ENCODE data around the gene LIN54.
A peak's percentile ranks its signal among the peaks of the same experiment; 100 is the strongest.
"Not testable (repeated sequence)": the region's sequence is repeated elsewhere in the genome, so short reads cannot be mapped to it uniquely, and the experiment has no call there.

The LIN54 gene

DNA sequence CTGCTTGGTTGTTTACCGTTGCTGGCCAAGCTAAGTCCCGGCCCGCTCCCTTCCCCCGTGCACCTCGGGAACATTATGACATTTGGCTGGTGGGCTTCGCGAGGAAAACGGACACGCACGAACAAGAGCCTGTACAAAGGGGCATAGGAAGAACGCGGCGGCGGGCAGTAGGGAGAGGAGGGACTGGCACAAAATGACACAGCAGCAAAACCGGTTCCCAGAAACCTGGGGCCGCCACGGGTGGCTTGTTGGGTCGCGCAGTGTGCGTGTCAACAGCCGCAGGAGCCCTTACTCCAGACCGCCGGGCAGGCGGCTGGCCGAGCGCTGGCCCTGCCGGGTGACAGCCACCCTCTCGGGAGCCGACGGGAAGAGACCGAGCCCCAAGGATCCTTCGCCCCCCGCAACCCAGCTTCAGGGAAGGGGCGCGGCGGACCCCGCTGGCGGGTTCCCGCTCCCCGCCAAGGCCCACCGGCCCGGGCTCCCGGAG is 1.6 kb upstream of the LIN54 start:
- DNase-seq (ENCODE audit: low spot score), result no peak

DNA sequence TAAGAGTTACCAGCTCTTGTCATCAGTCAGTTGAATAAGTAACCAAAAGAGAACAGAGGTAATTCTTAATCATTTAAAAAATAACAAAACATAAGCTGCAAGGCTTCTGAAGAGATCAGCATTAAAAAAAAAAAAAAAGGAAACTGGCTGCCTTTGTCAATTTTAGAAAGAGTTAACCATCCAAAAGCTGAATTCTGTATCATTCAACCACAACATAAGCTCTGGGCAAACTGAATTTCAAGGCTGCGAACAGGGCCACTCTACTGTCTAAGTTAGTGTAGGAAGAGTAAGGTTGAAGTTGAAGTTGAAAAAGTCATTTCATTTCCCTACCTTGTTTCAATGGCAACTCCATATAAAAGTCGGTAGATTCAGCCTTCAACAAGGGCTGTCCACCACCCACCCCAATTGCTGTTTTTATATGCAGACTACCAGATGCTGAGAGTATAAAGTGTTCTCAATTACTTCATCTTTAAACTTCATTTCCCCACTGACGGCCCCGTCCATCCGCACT is 1.1 kb upstream of the LIN54 start:
- no peak for DNase-seq (ENCODE audit: low spot score)

DNA sequence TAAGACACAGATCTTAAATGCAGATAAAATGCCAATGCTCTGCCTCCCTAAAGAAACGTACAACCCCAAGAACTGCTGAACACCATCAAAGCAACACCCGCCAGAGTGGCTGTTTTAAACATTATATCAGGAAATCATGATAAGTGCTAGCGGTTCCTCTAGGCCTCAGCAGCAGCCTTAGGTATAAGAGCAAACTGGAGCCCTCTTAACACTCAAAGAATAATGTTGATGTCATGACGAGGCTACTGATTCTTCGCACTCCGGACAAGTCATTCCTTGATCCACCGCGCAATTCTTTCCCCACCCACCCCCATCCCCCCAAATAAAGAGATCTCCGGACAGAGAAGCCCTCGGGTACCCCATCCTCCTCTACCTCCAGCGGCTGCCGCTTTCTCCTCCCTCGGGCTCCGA is 507 bp downstream of the LIN54 start:
- DNase-seq (ENCODE audit: low spot score), result no peak

GRCh38 chr4:83009529-83009928 is 1.1 kb downstream of the LIN54 start:
- DNase-seq (ENCODE audit: low spot score), result no peak

GRCh38 chr4:83003044-83003791 is 7.4 kb downstream of the LIN54 start:
- DNase-seq (ENCODE audit: low spot score), result not testable (repeated sequence)

- no peak for DNase-seq (ENCODE audit: low spot score)
These were observed 8.3 kb downstream of the LIN54 start for GRCh38 chr4:83002329-83002728.

- DNase-seq (ENCODE audit: low spot score), result no peak
These were observed 11.7 kb downstream of the LIN54 start for GRCh38 chr4:82998898-82999297.

GRCh38 chr4:82994834-82995233 is 15.8 kb downstream of the LIN54 start:
- DNase-seq (ENCODE audit: low spot score), result no peak

DNA sequence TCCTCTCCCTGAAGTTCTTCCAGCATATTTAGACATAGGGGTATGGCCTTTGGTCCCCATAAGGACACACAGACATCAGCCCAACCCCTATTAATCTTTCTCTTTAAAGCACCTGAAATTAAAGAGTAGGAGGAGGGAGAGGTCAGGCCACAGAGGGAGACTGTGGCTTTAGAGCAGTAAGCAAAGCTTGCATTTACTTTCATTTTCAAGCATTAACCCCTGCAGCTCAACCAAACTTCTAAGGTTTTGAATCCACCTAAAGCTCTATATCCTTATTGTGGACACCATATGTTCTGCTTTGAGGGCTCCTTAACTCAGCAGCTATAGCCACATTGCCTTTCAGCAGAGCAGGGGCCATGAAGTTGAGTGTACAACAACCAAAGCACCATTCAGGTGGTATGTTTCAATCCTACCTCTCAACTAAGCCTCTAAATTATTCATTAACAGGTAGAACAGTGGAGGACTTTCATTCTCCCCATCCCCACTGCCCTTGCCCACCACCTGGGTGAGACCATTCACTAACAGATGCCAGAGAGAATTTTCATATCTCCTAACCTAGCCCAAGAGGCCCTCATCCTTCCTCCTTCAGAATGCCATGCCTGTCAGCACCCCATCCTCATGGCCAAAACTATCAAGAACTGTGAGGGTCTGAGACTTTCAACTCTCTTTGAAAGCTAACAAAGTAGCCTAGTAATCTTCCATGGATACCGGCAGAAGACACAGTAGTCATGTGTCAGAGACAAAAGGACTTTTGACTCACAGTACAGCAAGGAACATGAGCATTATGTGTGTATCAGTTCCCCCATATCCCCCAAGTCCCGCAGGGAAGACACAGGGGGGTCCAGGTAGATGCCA is 20.8 kb downstream of the LIN54 start:
- peak; percentile 20 for DNase-seq (ENCODE audit: low spot score)

GRCh38 chr4:82988323-82988832 is 22.2 kb downstream of the LIN54 start:
- no peak for DNase-seq (ENCODE audit: low spot score)

GRCh38 chr4:82987519-82987918 is 23.1 kb downstream of the LIN54 start:
- DNase-seq (ENCODE audit: low spot score), result not testable (repeated sequence)

GRCh38 chr4:82984459-82984858 is 26.2 kb downstream of the LIN54 start:
- no peak for DNase-seq (ENCODE audit: low spot score)

DNA sequence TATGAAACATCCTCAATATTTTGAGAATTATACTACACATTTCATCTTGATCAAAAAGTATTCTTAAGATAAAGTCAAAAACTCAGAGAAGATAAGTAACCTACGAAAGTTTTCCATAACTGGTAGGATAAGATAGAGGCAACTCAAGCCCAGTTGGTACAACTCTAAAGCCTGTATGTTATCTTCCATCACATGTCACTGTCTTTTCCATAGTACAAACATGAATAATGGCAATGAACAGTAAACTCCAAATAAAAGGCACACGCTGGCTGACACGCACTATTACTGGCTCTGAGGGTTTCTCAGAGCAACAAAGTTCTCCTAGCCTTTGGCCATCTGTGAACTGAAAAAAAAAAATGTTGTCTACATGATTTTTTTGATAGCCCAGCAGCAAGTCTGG is 27.2 kb downstream of the LIN54 start:
- DNase-seq (ENCODE audit: low spot score), result no peak

DNA sequence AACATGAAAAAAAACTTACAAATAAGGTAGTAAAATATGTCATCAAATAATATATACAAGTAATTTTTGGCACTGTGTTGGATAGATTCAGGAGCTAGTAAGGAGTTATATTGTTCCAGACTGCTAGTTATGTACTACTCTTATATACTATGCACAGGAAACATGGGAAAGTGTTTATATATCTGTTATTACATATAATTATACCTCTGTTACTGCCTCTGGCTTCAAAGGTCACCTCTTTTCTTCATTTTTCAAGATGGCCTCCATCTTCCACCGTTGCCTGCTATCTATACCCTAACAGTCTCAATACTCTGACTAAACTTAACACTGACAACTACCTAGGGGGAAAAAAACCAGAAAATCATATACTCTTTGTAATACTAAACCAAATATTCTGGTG is 29.5 kb downstream of the LIN54 start:
- DNase-seq (ENCODE audit: low spot score), result no peak

DNA sequence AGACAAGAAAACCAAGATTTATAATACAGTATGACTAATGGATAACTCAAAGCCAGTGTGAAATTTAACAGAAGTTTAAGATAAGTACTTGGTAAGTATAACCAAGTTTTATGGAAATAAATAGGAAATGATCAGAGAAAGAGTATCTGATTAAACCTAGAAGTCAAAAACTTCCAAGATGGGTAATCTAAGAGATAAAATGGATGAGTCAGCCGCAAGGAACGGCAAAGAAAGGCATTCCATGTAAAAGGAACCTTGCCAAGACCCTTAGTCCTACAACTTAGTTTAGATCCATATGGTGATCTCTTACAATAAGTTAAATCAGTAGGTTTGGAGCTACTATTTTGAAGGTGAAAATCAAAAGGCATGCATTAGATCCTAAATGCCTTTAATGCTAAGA is 34.8 kb downstream of the LIN54 start:
- no peak for DNase-seq (ENCODE audit: low spot score)

DNA sequence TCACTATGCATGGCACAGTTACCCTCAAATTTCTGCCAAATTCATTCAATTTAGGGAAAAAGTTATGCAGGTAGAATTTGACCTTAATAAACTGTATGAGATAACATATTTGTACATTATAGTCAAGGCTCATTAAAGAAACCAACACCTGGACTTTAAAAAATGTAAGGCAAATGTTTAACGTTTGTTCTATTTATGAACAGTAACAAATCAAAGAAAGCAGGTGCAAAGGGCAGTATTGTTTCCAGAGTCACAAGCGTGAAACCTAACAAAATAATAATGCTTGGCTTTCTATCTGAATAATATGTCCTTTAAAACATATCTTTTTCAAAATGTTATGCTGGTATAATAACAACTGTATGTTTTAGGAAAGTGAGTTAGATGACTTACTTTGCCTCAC is 41.2 kb downstream of the LIN54 start:
- DNase-seq (ENCODE audit: low spot score), result no peak

- no peak for DNase-seq (ENCODE audit: low spot score)
These were observed 41.7 kb downstream of the LIN54 start for GRCh38 chr4:82968972-82969371.

GRCh38 chr4:82965763-82966162 is 44.9 kb downstream of the LIN54 start:
- no peak for DNase-seq (ENCODE audit: low spot score)

DNA sequence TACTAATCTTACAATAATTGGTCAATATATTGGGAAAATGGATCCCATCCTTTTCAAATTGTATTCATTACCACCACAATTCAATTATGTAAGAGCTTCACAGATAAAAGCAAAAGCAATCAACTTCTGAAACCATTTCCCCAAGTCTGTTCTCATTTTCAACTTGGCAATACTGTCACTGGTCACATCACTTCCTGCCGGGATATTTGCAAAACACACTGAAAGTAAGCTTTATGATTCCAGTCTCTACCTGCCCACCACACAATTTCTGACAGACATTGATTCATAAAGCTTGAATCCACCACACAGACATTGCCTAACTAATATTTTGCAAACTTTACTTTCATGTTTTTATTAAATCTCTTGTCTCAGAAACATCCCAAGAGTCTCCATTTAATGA is 53.6 kb downstream of the LIN54 start:
- no peak for DNase-seq (ENCODE audit: low spot score)

DNA sequence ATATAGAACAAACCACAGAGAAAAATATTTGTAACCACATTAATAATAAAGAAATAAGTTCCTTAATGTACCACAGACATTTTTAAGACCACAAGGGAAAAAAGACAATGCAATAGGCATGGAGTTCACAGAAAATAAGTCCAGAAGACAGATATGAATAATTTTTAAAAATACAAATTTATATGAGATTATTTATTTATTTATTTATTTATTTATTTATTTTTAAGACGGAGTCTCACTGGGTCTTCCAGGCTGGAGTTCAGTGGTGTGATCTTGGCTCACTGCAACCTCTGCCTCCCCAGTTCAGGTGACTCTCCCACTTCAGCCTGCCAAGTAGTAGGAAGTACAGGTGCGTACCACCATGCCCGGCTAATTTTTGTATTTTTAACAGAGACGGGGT is 56.4 kb downstream of the LIN54 start:
- no peak for DNase-seq (ENCODE audit: low spot score)

DNA sequence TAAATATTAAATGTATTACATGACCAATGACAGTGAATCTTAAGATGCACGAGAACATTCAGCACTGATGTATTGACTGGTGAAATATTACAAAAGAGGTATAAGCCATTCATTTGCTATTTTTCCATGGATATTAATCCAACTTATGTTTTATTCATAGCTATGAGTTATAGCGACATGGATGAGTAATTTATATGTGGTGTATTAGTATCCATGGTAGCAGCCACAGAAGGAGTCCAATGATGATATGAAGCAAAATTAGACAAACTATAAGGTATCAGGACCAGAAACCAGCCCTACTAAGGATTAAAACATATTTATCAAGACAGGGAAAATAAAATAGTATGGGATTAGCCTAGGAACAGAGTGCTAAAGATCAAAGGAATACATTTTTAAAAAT is 59.4 kb downstream of the LIN54 start:
- DNase-seq (ENCODE audit: low spot score), result no peak

DNA sequence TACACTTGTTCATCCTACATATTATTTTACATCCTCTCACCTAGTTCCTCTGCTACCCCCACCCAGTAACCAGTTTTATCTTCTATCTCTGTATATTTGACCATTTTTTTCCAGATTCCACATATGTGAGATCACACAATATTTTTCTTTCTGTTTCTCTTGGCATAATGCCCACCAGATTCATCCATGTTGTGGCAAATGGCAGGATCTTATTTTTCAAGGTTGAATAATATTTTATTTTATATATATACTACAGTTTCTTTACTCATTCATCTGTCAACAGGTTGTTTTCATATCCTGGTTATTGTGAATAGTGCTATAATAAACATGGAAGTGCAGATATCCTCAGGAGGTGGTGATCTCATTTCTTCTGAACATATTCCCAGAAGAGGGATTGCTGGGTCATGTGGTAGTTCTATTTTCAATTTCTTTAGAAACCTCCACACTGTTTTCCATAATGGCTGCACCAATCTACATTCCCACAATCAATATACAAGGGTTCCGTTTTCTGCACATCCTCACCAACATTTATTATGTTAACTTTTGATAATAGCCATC is 61.9 kb downstream of the LIN54 start:
- DNase-seq (ENCODE audit: low spot score), result no peak

DNA sequence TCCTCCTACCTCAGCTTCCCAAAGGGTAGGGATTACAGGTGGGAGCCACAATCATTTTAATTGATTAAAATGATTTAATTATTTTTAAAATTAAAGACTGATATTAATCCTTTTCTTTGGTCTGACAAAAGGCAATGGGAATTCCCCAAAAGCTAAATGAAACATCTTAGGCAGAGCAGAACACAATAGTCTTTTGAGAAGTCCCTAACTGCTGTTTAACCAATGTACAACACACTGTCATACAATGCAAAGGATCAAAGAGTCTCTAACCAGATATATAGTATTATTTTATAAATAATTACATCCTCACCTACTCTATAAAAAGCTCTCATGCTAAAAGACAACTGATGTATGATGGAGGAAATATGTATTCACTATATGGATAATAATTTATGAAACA is 63.1 kb downstream of the LIN54 start:
- DNase-seq (ENCODE audit: low spot score), result no peak
